Putamen (tissue), 1 donor: ENCODE data around the gene SMPD3.

Experiments used
- DNase-seq: peaks from one replicate; pipeline ENCODE4 v3.0.0-alpha.2; 2016; ENCODE audit warnings: low spot score

The SMPD3 gene

GRCh38 chr16:68328860-68329390 is 119.4 kb downstream of the SMPD3 start:
- DNase-seq, result no peak

GRCh38 chr16:68328151-68328859 is 120.0 kb downstream of the SMPD3 start:
- peak; percentile 84 for DNase-seq

- no peak for DNase-seq
Measured at GRCh38 chr16:68324780-68325357, 123.4 kb downstream of the SMPD3 start.

- DNase-seq, result no peak
Measured at GRCh38 chr16:68324336-68324735, 124.0 kb downstream of the SMPD3 start.

- no peak for DNase-seq
Measured at GRCh38 chr16:68319185-68319908, 129.0 kb downstream of the SMPD3 start.

- DNase-seq, result no peak
Measured at GRCh38 chr16:68313116-68313515, 135.2 kb downstream of the SMPD3 start.

GRCh38 chr16:68310774-68311511 is 137.4 kb downstream of the SMPD3 start, which contains the start of the genes PRMT7 and SLC7A6OS:
TSS of gene PRMT7 (plus strand) at chr16:68311019. CDS start at chr16:68315980, 4,961 bp downstream.
TSS of gene SLC7A6OS (minus strand) at chr16:68310946. CDS start at chr16:68310926, 20 bp downstream.
- DNase-seq, result peak; percentile 90

GRCh38 chr16:68310437-68310773 is 137.9 kb downstream of the SMPD3 start:
- DNase-seq, result no peak

GRCh38 chr16:68309799-68310198 is 138.5 kb downstream of the SMPD3 start:
- no peak for DNase-seq
